Measurements from ENCODE around the gene PGS1.

PGS1 gene

DNA sequence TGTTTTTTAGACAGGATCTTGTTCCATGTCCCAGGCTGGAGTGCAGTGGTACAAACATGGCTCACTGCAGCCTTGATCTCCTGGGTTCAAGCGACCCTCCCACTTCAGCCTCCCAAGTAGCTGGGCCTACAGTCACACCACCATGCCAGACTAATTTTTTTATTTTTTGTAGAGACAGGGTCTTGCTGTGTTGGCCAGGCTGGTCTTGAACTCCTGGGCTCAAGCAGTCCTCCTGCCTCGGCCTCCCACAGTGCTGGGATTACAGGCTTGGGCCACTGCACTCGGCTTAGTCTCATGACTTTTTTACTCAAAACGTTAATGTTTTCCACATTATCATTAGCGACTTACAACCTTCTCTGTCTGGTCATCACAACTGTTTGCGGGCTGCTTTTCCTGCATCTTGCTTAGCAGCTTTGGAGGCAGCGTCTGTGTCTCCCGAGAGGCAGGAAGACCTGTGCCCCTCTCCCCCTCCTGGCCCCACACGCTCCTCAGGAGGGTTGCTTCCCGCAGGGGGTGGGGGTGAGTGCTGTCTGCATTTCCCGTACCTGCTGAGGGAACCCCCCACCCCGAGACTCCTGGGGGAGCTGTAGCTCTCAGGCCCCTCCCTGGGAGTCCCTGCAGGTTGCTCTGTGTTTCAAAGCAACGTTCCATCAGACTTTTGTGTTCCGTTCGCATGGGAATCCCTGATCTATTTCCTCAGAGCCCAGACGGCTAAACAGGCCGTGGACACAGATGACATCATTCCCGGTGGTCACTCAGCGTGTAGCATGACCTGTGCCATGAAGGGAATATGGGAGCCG is 52.6 kb downstream of the PGS1 start:
- H3K4me3 ChIP-seq (ENCODE audit: control insufficient read depth, low read depth, low read length), result no peak overlapping the region
- DNase-seq (ENCODE audit: low read depth), result no peak
- TF ChIP-seq, protein P1, sequence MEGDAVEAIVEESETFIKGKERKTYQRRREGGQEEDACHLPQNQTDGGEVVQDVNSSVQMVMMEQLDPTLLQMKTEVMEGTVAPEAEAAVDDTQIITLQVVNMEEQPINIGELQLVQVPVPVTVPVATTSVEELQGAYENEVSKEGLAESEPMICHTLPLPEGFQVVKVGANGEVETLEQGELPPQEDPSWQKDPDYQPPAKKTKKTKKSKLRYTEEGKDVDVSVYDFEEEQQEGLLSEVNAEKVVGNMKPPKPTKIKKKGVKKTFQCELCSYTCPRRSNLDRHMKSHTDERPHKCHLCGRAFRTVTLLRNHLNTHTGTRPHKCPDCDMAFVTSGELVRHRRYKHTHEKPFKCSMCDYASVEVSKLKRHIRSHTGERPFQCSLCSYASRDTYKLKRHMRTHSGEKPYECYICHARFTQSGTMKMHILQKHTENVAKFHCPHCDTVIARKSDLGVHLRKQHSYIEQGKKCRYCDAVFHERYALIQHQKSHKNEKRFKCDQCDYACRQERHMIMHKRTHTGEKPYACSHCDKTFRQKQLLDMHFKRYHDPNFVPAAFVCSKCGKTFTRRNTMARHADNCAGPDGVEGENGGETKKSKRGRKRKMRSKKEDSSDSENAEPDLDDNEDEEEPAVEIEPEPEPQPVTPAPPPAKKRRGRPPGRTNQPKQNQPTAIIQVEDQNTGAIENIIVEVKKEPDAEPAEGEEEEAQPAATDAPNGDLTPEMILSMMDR (IDR thresholded peaks at IDR 0.05; ENCODE audit: control insufficient read depth, insufficient read depth, low read depth, low read length, missing control alignments), result no peak

DNA sequence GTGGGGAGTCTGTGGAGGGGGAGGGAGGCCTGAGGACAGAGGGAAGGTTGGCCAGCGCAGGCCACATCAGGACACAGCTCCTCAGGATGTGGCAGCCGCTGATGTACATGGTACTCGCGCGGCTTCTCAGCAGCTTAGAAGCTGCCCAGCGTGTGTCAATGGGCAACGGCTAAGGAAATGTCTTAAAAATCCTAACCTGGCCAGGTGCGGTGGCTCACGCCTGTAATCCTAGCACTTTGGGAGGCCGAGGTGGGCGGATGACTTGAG is 53.2 kb downstream of the PGS1 start:
- no peak for DNase-seq (ENCODE audit: low read depth)
- TF ChIP-seq, protein P1 (IDR thresholded peaks at IDR 0.05; ENCODE audit: control insufficient read depth, insufficient read depth, low read depth, low read length, missing control alignments), result no peak
- no peak overlapping the region for H3K4me3 ChIP-seq (ENCODE audit: control insufficient read depth, low read depth, low read length)

DNA sequence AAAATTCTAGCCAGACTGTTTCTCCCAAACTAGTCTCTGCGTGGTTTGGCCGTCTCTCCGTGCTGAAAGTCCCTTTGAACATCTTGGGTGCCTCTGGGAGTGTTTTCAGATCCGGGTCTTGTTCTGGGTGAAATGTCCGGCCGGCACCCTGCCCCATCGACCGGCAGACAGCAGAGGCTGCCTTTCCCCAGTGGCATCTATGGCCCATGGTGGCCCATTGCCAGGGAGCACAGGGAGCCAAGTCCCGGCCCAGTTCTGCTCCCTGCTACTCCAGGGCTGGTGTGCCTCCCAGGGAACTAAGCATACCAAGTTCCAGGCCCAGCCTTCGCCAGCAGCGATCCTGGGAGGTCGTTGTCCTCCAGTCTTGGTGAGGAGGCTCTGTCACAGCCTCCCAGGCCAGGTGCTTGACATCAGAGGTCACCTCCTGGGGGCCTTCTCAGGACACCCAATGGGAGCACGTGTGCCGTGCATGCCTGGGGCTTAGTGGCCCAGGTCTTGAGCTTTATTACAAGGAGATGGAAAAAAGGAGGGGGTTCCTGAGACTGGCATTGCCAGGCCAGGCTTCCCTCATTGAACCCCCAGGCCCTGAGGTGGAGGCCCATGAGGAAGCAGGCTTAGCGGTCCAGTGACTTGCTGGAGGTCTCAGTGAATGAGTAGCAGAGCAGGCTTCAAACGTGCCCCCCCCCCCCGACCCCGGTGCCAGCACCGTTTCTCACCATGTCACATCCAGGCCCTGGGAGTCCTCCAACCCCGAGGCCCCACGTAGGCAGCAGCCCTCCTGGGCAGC is 54.0 kb downstream of the PGS1 start:
- DNase-seq (ENCODE audit: low read depth), result no peak
- TF ChIP-seq, protein P1 (IDR thresholded peaks at IDR 0.05; ENCODE audit: control insufficient read depth, insufficient read depth, low read depth, low read length, missing control alignments), result no peak
- no peak overlapping the region for H3K4me3 ChIP-seq (ENCODE audit: control insufficient read depth, low read depth, low read length)

DNA sequence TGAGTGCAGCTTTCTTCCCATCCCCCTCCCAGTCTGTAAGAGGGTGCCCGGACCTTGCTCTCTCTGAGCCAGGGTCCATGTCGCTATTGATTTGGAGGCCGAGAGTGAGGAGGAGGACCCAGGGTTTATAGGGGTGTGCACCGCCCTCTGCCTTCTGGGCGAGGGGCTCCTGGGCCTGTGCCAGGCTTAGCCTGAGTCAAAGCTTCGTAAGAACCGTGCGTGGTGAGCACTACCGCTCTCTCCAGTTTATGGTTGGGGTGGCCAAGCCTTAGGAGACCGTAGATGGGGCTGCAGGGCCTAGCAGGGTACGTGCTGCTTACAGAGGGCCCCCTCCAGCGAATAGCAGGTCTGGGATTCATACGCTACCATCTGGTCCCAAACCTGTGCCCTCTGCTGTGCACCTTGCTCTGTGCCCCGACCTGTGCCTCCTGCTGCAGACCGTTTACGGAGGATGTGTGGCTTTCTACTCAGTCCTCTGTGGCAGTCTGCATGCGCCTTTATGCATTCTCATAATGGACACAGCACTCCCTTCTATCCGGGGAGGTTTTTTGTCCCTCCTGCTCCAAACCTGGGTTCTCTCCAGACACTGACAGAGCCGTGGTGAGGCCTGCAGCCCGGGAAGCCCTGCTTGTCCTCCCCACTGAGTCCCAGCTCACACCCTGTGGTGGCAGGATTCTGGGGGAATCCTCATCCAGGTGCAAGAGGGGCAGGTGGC is 54.7 kb downstream of the PGS1 start:
- DNase-seq (ENCODE audit: low read depth), result no peak
- H3K4me3 ChIP-seq (ENCODE audit: control insufficient read depth, low read depth, low read length), result no peak overlapping the region
- TF ChIP-seq, protein P1 (IDR thresholded peaks at IDR 0.05; ENCODE audit: control insufficient read depth, insufficient read depth, low read depth, low read length, missing control alignments), result no peak

DNA sequence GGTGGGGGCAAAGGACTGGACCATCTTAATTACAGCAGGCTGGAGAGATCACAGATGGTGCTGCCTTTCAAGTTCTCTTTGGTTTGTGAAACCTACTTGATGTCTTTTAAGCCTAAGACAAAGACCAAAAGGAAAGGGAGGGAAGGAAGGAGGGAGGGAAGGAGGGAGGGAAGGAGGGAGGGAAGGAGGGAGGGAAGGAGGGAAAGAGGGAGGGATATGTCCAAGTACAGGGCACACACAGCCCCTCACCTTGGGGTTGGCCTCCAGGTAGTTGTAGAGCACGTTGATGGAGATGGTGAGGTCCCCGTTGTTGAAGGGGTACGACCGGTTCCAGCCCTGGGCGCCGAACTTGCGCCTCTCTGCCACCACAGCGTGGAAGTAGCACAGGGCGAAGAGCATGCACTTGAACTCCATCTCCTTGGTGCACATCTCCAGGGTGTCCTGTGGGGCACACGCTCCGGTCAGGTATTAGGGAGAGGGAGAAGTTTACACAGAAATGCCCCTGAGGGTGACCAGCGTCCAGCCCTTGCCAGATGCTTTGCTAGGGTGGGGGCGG is 55.4 kb downstream of the PGS1 start:
- TF ChIP-seq, protein P1 (IDR thresholded peaks at IDR 0.05; ENCODE audit: control insufficient read depth, insufficient read depth, low read depth, low read length, missing control alignments), result no peak
- H3K4me3 ChIP-seq (ENCODE audit: control insufficient read depth, low read depth, low read length), result no peak overlapping the region
- no peak for DNase-seq (ENCODE audit: low read depth)
